Neutrophil (primary cell): Measurements from ENCODE around the gene IRAK1.

ENCODE experiments used
- H3K27ac ChIP-seq: fragments of 200-600 bp; sonication (generic); 2 replicates; pipeline ENCODE4 v1.5.1; 2016; ENCODE audit warnings: mild to moderate bottlenecking, moderate library complexity
- H3K27me3 ChIP-seq: fragments of 200-600 bp; sonication (generic); 2 replicates; pipeline ENCODE4 v1.6.0; 2016; ENCODE audit warnings: mild to moderate bottlenecking
- H3K36me3 ChIP-seq: fragments of 200-600 bp; sonication (generic); 2 replicates; pipeline ENCODE4 v1.5.1; 2017
- H3K4me1 ChIP-seq, 2 experiments: fragments of 200-600 bp in 1 of 2; sonication (generic) in 1 of 2; 1 replicate in 1 of 2; 2 replicates in 1 of 2; pipeline versions ENCODE4 v1.5.1 to v1.6.1; 2013 to 2016; ENCODE audit warnings: low read depth in 1 of 2, low read length in 1 of 2, mild to moderate bottlenecking in 1 of 2, moderate library complexity in 1 of 2; ENCODE audit not compliant: control insufficient read depth in 1 of 2, insufficient read depth in 1 of 2
- H3K4me3 ChIP-seq, 2 experiments: fragments of 200-600 bp in 1 of 2; sonication (generic) in 1 of 2; 1 replicate in 1 of 2; 2 replicates in 1 of 2; pipeline ENCODE4 v1.5.1; 2013 to 2016; ENCODE audit warnings: low read depth in 1 of 2, low read length in 1 of 2, mild to moderate bottlenecking in 1 of 2, moderate library complexity in 1 of 2
- H3K9me3 ChIP-seq: fragments of 200-600 bp; sonication (generic); 2 replicates; pipeline ENCODE4 v1.5.1; 2016
- TF ChIP-seq, protein P1 (sequence below): fragments of 200-600 bp; sonication (generic); IDR thresholded peaks from 2 replicates; pipeline ENCODE4 v1.5.1; 2016; ENCODE audit warnings: antibody characterized with exemption

Gene IRAK1

DNA sequence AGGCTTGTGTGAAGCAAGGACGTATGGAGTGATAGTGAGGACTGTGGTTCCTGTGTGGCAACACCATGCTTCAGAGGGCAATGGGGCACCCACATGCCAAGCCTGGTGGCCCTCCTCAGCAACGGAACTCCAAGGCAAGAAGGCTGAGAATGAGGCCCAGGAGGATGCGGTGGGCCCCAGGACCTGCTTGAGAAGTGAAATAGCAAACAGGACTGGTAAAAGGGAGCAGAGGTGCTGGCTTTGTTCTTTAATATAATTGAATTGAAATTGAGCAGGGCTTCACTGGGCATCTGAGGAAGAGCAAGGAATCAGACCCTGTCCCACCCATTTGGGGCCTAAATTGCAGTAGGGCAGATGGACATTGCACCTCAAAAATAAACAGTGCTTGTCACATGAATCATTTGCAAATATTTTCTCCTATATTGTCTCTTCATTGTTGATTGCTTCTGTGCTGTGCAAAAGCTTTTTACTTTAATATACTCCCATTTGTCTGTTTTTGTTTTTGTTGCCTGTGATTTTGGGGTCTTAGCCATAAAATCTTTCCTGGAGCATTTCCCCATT, 44.9 kb downstream of the IRAK1 start:
- Histone ChIP-seq H3K36me3 (no peaks in the 10 kb centered on the region), H3K27me3 (no peaks in the 10 kb centered on the region), H3K27ac (peak overlapping the region; percentile 99), H3K4me3 (peak overlapping the region; percentile 21 to 99), H3K4me1 (peaks cover 24 to 30% of the 10 kb centered on the region in 2 experiments), H3K9me3 (no peaks in the 10 kb centered on the region)
- TF ChIP-seq, protein P1, sequence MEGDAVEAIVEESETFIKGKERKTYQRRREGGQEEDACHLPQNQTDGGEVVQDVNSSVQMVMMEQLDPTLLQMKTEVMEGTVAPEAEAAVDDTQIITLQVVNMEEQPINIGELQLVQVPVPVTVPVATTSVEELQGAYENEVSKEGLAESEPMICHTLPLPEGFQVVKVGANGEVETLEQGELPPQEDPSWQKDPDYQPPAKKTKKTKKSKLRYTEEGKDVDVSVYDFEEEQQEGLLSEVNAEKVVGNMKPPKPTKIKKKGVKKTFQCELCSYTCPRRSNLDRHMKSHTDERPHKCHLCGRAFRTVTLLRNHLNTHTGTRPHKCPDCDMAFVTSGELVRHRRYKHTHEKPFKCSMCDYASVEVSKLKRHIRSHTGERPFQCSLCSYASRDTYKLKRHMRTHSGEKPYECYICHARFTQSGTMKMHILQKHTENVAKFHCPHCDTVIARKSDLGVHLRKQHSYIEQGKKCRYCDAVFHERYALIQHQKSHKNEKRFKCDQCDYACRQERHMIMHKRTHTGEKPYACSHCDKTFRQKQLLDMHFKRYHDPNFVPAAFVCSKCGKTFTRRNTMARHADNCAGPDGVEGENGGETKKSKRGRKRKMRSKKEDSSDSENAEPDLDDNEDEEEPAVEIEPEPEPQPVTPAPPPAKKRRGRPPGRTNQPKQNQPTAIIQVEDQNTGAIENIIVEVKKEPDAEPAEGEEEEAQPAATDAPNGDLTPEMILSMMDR: no peak

GRCh38 chrX:153974003-153974725, 45.5 kb downstream of the IRAK1 start:
- Histone ChIP-seq H3K4me3 (peak overlapping the region; percentile 21 to 99), H3K4me1 (peaks cover 30 to 37% of the 10 kb centered on the region in 2 experiments), H3K36me3 (no peaks in the 10 kb centered on the region), H3K9me3 (no peaks in the 10 kb centered on the region), H3K27me3 (no peaks in the 10 kb centered on the region), H3K27ac (peak overlapping the region; percentile 99)
- TF ChIP-seq, protein P1: no peak

DNA sequence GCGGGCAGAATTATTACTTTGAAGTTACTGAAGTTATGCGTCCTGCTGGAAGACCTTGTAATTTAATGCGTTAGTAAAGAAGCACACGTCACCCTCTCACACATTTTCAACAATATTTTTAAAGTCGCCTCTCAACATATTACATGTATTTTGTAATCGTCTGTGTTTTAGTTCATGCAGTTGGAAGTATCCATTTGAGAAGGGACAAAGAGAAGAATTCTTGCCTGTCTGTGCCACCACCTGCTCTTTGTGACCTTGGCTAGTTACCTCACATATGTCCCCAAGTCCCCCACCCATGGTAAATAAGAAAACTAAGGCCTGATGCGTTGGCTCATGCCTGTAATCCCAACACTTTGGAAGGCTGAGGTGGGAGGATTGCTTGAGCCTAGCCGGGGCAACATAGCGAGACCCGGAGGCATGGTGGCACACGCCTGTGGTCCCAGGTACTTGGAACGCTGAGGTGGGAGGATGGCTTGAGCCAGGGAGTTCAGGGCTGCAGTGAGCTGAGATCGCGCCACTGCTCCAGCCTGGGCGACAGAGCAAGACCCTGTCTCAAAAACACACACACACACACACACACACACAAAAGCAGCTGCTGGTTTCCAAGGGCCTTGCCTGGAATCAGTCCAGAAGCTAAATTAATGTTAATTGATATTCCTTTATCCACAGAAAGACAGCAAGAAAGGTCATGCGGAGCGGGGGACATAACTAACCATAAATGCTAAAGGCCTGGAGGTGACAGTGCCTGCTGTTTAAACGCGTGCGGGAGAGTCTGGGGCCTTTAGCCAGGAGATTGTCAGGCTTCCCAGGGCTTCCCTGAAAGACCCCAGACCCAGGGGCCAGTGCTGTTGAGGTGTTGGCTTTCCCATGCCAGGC, 46.3 kb downstream of the IRAK1 start:
- H3K4me1 ChIP-seq: peaks cover 38 to 45% of the 10 kb centered on the region in 2 experiments
- H3K36me3 ChIP-seq: no peaks in the 10 kb centered on the region
- peak overlapping the region; percentile 99 for H3K27ac ChIP-seq
- TF ChIP-seq, protein P1: no peak
- no peaks in the 10 kb centered on the region for H3K27me3 ChIP-seq
- H3K4me3 ChIP-seq: peak overlapping the region; percentile 57 to 99
- H3K9me3 ChIP-seq: no peaks in the 10 kb centered on the region

- peak within 1 kb of the TSS; percentile 84 to 99 for H3K4me3 ChIP-seq
- no peaks in the 10 kb centered on the region for H3K9me3 ChIP-seq
- H3K4me1 ChIP-seq: peaks cover 46 to 53% of the 10 kb centered on the region in 2 experiments
- H3K27me3 ChIP-seq: no peaks in the 10 kb centered on the region
- no peaks in the 10 kb centered on the region for H3K36me3 ChIP-seq
- TF ChIP-seq, protein P1: no peak
- peak within 1 kb of the TSS; percentile 99 for H3K27ac ChIP-seq
Measured at GRCh38 chrX:153972368-153973126, 47.2 kb downstream of the IRAK1 start, which contains the start of gene TMEM187. TMEM187 (plus strand) TSS chrX:153972754; CDS start chrX:153982063, 9,309 bp downstream.
